Subcutaneous adipose tissue (tissue), 4 donors: ENCODE results near the gene TMEM62. TPM values are rescaled to one million over a fixed set of nuclear protein-coding genes. Genes with fewer than 3 reads are reported as not detected.

Experiments used
- CTCF ChIP-seq: fragments of 450-650 bp; IDR thresholded peaks from one replicate; pipeline ENCODE4 v1.5.1; 2016; ENCODE audit warnings: low read depth, mild to moderate bottlenecking, control low read depth, antibody characterized with exemption, moderate library complexity
- total RNA-seq, 4 donors: library from RNA; depleted of rRNA; stranded (reverse); fragments of >200 nt; gene quantifications; one replicate each; pipeline ENCODE4 v1.1.0, GENCODE V29; 2016

The TMEM62 gene
- total RNA-seq, 4 donors from 2014 or later = 28.7 to 39.4 (median 37.1) TPM

GRCh38 chr15:43198992-43199391, 65.6 kb downstream of the TMEM62 start:
- TF ChIP-seq CTCF = no peak

GRCh38 chr15:43199945-43200488, 66.6 kb downstream of the TMEM62 start:
- no peak for TF ChIP-seq CTCF

- no peak for TF ChIP-seq CTCF
Observed at GRCh38 chr15:43204016-43204901, 70.9 kb downstream of the TMEM62 start.

- no peak for TF ChIP-seq CTCF
Observed at GRCh38 chr15:43206054-43206453, 72.7 kb downstream of the TMEM62 start.

- no peak for TF ChIP-seq CTCF
Observed at GRCh38 chr15:43207024-43207423, 73.6 kb downstream of the TMEM62 start.

- no peak for TF ChIP-seq CTCF
Observed at GRCh38 chr15:43208052-43209002, 74.9 kb downstream of the TMEM62 start.
